Endometrial microvascular endothelial cells (primary cell): ENCODE results near the gene ZFP28. TPM values are rescaled to one million over a fixed set of nuclear protein-coding genes. Genes with fewer than 3 reads are reported as not detected.

ENCODE experiments used
- in situ Hi-C: cut with HindIII; loops from 2 replicates; pipeline ENCODE4 v1.10.0; 2017; ENCODE audit warnings: low sequenced_read_pairs, low pct_unique_long_range_greater_than_20kb; ENCODE audit errors: inconsistent ontology term
- total RNA-seq: library from RNA; depleted of rRNA; stranded (reverse); fragments of >200 nt; gene quantifications from one replicate; pipeline ENCODE4 v1.2.3, GENCODE V29; 2015; ENCODE audit errors: inconsistent ontology term

ZFP28 gene
- 2.6 TPM for total RNA-seq

DNA sequence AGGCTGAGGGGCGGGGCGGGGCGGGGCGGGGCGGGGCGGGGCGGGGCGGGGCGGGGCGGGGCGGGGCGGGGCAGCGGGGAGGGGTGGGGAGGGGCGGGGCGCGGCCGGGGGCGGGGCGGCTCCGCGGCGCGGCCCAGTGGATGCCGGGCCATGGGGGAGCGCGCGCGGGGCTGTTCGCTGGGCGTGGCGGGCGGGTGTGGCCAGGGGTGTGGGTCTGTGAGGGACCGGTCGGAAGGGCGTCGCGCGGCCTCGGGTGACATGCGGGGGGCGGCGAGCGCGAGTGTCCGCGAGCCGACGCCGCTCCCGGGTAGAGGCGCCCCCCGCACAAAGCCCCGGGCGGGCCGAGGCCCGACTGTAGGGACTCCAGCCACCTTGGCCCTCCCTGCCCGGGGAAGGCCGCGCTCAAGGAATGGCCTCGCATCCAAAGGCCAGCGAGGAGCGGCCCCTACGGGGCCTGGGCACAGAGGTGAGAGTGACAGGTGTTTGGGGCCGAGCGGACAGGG, at the start of gene ZFP28:
ZFP28 (plus strand) TSS at position 188 of the 503 bp plus-strand sequence; CDS start at position 259, 71 bp downstream.
- in situ Hi-C loops = no loop called here

DNA sequence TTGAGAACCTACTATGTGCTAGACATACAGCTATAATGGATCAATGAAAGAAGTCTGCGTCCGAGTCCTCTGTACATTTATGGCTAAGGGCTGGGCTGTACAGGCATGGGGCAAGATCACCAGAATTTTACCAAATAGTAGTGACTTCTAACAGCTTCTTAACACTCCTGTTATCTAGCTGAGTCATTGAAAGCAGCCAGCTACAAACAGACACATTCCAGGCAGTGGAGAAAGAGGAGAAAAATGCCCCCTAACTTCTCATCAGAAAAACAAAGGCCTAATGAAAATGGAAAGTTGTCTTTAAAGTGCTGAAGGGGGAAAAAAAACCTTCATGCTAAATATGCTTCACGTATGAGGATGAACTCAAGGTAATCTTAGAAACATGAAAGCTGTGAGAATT, 47.3 kb upstream of the ZFP28 start:
- in situ Hi-C loops = no loop called here

DNA sequence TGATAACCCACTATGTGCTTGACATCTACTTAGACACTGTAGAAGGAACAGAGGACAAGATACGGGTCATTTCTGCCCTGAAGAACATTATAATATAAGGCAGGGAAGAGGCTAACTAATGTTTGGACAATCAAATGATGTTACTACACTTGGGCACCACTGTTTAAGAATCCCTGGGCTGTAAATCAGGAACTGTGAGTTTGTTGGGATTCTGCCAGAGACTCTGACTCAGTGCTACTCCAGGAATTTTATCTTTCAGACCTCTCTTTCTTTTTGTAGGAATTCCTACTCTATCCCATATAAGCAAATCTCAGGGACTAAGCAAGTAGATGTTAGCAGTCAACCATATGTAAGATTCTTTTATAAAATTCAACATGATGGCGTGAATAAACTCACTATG, 34.2 kb upstream of the ZFP28 start:
- in situ Hi-C loops = no loop called here

DNA sequence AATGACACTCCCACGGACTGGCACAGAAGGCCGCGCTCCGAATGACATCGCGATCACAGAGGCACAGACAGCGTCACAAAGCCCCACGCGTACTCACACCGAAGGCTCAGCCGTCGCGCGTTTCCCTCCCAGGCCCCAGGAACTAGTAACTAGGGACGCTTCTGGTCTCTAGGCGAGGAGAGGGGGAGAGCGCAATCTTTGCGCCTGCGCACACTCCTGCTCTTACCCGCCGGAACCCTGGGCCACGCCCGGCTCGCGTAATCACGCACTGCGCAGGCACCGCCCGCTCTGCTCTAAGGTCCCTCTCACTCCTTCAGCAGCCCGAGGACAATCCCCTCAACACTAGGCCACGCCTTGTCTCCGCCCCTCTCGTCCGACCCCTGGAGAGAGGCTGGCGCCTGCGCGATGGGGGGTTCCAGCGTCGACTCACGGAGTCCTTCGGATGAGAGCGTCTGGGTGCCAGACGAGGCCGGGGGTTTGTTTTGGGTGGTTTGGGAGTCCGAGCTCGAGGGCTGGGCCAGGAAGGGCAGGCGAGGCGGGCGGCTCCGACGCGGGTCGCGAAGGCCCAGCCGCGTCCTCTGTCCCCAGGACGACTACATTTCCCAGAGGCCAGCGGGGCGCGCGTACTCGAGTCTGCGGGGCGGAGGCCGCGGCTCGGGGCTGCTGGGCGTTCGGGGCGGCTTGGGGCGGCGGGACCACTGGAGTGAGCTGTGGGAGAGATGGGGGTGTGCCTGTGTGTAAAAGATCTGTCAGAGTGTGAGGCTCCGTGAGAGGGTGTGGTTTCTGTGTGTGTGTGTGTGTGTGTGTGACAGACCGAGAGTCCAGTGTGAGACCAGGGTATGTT, 31.1 kb upstream of the ZFP28 start, which contains the start of gene ZNF471:
ZNF471 (plus strand) TSS at position 410 of the 844 bp plus-strand sequence. CDS start 3,717 bp downstream, outside the sequence.
- in situ Hi-C loops = no loop called here

DNA sequence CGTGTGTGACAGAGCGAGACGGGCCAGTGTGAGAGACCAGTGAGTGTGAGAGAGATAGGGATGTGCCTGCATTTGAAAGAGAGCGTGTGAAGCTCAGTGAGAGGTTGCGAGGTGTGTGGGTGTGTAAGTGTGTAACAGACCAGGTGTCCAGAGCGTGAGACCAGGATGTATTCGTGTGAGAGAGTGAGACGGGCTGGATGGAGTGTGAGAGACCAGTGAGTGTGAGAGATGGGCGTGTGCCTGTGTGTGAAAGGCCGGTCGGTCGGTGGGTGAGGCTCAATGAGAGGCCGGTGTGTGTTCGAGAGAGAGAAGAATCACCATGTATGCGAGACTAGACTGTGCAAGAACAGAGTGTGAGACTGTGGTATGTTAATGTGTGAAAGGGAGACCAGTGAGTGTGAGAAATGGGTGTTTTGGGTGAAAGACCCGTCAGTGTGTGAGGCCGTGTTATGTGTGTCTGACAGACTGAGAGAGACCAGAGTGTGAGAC, 30.4 kb upstream of the ZFP28 start:
- in situ Hi-C loops = no loop called here

DNA sequence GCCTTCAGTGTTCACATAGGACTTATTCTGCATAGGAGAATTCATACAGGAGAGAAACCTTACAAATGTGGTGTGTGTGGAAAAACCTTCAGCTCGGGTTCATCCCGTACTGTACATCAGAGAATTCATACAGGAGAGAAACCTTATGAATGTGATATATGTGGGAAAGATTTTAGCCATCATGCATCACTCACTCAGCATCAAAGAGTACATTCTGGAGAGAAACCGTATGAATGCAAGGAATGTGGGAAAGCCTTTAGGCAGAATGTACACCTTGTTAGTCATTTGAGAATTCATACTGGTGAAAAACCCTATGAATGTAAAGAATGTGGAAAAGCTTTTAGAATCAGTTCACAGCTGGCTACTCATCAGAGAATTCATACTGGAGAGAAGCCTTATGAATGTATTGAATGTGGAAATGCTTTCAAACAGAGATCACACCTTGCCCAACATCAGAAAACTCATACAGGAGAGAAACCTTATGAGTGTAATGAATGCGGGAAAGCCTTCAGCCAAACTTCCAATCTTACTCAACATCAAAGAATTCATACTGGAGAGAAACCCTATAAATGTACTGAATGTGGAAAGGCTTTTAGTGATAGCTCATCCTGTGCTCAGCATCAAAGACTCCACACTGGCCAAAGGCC, 13.4 kb upstream of the ZFP28 start:
- in situ Hi-C loops = no loop called here

DNA sequence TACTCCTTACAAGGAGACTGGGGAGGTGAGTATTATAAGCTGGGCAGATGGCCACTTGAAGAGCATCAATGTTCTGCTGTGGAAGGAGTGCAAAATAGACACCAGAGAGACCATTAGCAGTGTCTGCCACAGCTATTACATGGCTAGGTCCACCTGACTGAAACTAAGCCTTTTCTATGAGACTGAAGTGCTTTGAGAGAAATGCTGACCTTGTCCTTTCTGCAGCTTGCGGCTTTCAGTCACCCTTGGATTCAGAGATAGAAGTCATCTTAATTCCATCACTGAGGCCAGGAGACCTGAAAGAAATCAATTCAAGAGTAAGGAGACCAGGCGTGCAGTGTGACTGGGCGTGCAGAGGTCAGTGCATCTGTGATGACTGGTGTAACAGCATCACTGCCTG, 1.3 kb upstream of the ZFP28 start:
- in situ Hi-C loops = no loop called here

DNA sequence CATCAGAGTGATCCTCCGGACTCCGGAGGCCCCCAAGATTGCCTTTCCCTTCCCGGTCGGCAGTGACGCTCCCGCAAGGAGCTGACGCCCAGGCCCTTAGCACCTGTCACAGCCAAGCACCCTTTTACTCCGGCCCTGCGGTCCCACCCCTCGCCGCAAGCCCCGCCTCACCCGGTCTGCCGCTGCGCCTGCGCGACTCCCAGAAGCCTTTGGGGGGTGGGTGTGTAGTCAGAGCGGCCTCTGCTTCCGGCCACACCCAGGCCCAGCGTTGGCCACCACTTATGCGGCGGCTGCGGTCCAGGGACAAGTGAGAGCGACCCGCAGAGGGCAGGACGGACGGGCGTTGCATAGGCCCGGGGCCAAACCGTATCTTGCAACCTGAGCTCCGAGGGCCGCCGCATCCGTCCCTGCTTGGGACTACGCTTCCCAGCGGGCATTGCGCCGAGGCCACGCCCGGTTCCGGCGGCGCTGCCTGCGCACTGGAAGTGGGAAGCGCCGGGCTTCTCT, 441 bp upstream of the ZFP28 start:
- in situ Hi-C loops = no loop called here

DNA sequence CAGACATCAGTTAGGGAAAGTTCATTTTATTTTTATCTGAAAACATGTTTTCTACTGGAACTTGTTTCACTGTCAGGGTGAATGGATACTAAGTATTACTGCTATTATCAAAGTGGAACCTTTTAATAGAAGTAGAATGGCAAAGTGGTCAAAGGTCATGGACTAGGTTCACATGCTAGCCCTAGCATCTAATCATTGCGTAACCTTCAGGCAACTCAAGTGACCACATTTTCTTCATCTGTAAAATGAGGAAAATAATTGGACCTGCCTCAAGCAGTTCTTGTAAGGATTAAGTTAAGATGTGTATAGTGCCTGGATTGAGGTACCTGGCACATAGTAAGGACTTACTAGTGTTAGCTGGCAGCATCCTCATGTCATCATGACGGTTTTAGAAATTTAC, 5.0 kb downstream of the ZFP28 start:
- in situ Hi-C loops = no loop called here

DNA sequence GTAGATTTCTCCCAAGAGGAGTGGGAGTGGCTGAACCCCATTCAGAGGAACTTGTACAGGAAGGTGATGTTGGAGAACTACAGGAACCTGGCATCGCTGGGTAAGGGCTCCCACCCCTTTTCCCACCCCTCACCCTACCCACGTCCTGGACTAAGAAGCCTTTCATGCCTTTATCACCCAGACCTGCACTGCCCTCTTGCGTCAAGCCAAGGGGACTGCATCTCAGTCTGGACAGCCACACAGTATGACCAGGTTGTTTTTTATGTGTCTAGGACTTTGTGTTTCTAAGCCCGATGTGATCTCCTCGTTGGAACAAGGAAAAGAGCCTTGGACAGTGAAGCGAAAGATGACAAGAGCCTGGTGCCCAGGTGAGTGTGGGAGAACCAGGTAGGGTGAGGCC, 8.8 kb downstream of the ZFP28 start:
- in situ Hi-C loops = no loop called here

DNA sequence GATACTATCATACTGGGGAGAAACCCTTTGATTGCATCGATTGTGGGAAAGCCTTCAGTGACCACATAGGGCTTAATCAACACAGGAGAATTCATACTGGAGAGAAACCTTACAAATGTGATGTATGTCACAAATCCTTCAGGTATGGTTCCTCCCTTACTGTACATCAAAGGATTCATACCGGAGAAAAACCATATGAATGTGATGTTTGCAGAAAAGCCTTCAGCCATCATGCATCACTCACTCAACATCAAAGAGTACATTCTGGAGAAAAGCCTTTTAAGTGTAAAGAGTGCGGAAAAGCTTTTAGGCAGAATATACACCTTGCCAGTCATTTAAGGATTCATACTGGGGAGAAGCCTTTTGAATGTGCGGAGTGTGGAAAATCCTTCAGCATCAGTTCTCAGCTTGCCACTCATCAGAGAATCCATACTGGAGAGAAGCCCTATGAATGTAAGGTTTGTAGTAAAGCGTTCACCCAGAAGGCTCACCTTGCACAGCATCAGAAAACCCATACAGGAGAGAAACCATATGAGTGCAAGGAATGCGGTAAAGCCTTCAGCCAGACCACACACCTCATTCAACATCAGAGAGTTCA, 15.6 kb downstream of the ZFP28 start:
- in situ Hi-C loops = no loop called here

DNA sequence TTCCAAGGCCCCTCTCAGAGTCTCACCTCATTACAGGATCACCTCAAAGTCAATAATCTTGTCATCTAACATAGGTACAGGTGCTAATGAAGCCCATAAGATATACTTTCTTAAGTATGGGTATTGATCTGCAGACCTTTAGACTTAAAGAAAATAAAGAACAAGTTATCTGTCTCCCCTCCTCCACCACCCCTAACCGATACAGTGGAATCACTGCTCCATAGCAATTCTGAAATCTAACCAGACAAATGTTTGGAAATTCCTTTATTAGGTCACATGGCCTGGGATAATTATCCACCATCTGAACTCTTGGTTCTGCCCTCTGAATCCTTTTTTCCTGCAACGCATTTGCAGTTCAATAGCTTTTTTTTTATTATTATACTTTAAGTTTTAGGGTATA, 24.0 kb downstream of the ZFP28 start:
- in situ Hi-C loops = no loop called here

DNA sequence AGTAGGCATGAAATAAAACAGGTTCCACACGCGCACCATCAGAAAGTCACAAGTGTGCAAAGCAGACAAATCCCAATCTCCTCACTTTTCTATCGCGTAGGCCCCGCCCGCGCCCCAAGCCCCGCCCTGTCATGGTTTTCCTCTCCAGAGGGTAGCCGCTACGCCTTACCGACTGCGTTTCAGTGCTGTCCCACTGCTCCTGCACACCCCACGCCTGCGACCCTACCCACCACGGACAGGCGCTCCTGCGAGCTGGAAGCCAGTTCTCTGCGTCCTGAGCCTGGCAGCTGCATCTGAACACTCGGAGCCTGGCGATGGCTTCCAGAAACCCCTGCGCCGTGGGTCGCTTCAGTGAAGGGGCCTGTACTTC, 28.1 kb downstream of the ZFP28 start:
- in situ Hi-C loops = no loop called here

DNA sequence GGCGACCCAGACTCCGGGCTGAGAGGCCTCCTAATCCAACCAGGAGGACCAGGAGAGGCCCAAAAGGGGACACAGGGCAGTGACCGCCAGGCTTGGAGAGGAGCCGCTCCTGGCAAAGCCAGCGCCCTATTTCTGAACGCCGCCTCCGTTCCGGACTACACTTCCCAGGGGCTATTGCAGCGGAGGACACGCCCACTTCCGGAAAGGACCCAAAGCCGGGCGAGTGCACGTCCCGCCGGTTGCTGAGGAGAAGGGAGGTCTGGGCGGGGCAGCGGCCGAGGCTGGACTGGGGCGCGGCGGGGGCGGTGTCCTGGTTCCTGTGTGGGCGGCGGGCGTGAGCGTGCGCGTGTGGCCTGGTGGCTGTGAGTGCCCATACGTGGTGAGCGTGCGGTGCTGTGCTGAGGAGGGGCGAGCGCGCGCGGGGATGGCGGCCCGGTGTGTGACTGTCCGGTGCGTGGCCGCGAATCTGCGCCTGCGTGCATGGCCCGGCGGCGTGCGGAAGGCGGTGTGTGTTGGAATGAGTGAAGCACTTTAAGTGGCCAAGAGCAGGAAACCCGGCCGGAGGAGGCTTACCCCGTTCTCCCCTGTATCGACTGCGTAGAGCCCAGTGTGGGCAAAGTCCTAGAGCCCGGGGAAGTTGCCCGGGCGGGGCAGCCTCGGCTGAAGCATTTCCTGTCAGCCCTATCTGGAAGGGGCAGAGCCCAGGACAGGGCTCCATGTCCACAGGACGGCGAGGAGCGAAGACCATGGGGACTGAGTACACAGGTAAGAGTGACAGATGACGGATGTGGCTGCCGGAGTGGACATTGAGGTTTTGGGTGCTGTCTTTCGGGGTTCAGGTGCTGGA, 28.7 kb downstream of the ZFP28 start, which contains the start of gene ZNF470:
ZNF470 (plus strand) TSS at position 195 of the 847 bp plus-strand sequence. CDS start 2,844 bp downstream, outside the sequence.
- in situ Hi-C loops = no loop called here

DNA sequence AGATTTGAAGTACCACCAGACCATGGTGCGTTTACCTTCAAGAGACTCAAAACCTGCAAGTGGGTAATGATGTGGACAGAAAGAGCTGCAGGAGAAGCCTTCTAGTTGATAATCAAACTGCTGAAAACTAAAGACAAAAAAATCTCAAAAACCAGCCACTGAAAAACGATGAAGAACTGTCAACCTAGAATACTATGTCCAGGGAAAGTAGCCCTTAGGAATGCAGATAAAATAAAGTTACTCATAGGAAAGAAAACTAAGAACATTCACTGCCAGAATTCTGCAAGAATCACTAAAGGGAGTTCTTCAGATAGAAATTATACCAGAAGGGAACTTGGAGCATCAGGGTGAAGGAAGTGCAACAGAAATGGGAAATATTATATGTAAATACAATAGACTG, 33.8 kb downstream of the ZFP28 start:
- in situ Hi-C loops = no loop called here

DNA sequence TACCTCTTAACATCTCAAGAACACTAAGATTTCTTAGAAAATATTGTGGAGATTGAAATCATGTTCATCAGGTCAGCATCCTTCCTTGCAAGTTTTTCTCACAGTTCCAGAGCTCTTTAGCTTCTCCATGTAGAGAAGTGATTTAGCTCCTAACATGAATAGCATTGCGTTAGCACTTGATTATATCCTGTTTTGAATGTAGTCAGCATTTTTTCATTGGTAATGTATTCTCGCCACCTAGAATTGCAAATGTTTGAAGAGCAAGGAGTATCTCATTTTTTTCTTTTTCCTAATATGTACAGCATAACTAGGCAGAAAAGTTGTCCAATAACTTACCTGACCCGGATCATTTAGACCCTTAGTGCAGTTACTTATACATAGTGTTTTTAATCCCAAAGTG, 35.2 kb downstream of the ZFP28 start:
- in situ Hi-C loops = no loop called here

DNA sequence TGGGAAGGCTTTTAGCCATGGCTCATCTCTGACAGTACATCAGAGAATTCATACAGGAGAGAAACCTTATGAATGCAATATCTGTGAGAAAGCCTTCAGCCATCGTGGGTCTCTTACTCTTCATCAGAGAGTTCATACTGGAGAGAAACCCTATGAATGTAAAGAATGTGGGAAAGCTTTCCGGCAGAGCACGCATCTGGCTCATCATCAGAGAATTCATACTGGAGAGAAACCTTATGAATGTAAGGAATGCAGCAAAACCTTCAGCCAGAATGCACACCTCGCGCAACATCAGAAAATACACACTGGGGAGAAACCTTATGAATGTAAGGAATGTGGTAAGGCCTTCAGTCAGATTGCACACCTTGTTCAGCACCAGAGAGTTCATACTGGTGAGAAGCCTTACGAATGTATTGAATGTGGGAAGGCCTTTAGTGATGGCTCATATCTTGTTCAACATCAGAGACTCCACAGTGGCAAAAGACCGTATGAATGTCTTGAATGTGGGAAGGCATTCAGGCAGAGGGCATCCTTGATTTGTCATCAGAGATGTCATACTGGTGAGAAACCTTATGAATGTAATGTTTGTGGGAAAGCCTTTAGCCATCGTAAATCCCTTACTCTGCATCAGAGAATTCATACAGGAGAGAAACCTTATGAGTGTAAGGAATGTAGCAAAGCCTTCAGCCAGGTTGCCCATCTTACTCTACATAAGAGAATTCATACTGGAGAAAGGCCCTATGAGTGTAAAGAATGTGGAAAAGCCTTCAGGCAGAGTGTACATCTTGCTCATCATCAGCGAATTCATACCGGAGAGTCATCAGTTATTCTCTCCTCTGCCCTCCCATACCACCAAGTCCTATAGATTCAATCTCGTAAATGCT, 39.2 kb downstream of the ZFP28 start:
- in situ Hi-C loops = no loop called here

DNA sequence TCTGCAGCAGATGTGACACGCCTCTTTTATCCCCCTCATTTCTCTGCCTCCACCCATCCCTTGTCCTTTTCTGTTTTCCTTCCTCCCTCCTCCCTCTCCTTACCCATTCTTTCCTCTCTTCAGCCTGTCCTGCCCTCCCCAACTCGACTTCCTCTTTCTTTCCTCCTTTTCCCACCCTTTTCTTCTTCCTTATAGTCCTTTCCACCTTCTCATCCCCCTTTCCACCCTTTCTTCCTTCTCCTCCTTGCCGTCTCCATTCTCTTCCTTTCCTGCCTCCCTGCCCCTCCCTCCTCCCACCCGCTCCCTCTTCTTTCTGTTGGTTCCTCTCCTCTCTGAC, 55.7 kb downstream of the ZFP28 start:
- in situ Hi-C loops = no loop called here
